Anterior cingulate cortex (tissue), 58 donors: ENCODE measurements around the gene GJB5.
A peak's percentile ranks its signal among the peaks of the same experiment; 100 is the strongest.
"Not testable (repeated sequence)": the region's sequence is repeated elsewhere in the genome, so short reads cannot be mapped to it uniquely, and the experiment has no call there.

Source experiments
- DNase-seq, 58 donors: peaks; one replicate each; lab custom pipeline; 2025; lab: John Stamatoyannopoulos, UW

The GJB5 gene

GRCh38 chr1:34754964-34755637 lies at the start of gene GJB5:
TSS of gene GJB5 (plus strand) at chr1:34755047. CDS start at chr1:34757331, 2,284 bp downstream.
- DNase-seq, result no peak

GRCh38 chr1:34705077-34705476 lies 49.8 kb upstream of the GJB5 start:
- DNase-seq, result no peak

GRCh38 chr1:34708106-34708505 lies 46.7 kb upstream of the GJB5 start:
- DNase-seq, result no peak

- no peak for DNase-seq
Observed at GRCh38 chr1:34709547-34709946, 45.3 kb upstream of the GJB5 start.

GRCh38 chr1:34710812-34711211 lies 44.0 kb upstream of the GJB5 start:
- DNase-seq, result no peak

- no peak for DNase-seq
Observed at GRCh38 chr1:34711485-34711884, 43.4 kb upstream of the GJB5 start.

- peak in 15 of 58 donors; percentile 5 to 47 (median 16) for DNase-seq
Observed at GRCh38 chr1:34712007-34712688, 42.7 kb upstream of the GJB5 start.

GRCh38 chr1:34713443-34713842 lies 41.4 kb upstream of the GJB5 start:
- no peak for DNase-seq

GRCh38 chr1:34714386-34714785 lies 40.5 kb upstream of the GJB5 start:
- DNase-seq, result no peak

- DNase-seq, result no peak
Observed at GRCh38 chr1:34715139-34715538, 39.7 kb upstream of the GJB5 start.

- no peak for DNase-seq
Observed at GRCh38 chr1:34721241-34721640, 33.6 kb upstream of the GJB5 start.

GRCh38 chr1:34721646-34722355 lies 33.0 kb upstream of the GJB5 start:
- peak in 4 of 58 donors; percentile 1 to 29 (median 14) for DNase-seq

- DNase-seq, result no peak
Observed at GRCh38 chr1:34726861-34727260, 28.0 kb upstream of the GJB5 start.

GRCh38 chr1:34730485-34730884 lies 24.4 kb upstream of the GJB5 start:
- no peak for DNase-seq

GRCh38 chr1:34732831-34733230 lies 22.0 kb upstream of the GJB5 start:
- DNase-seq, result peak in 1 of 58 donors; percentile 8

- DNase-seq, result peak in 8 of 58 donors; percentile 6 to 54 (median 26)
Observed at GRCh38 chr1:34736692-34737091, 18.2 kb upstream of the GJB5 start.

GRCh38 chr1:34737236-34737635 lies 17.6 kb upstream of the GJB5 start:
- DNase-seq, result not testable (repeated sequence)

- no peak for DNase-seq
Observed at GRCh38 chr1:34739613-34740012, 15.2 kb upstream of the GJB5 start.

GRCh38 chr1:34740161-34740868 lies 14.5 kb upstream of the GJB5 start:
- DNase-seq, result no peak

- peak in 56 of 58 donors; percentile 14 to 85 (median 56) for DNase-seq
Observed at GRCh38 chr1:34742667-34743270, 12.1 kb upstream of the GJB5 start.
